Panc1 (cell line): ENCODE measurements around the gene ADCY1. TPM values are rescaled to one million over a fixed set of nuclear protein-coding genes. Genes with fewer than 3 reads are reported as not detected.
A peak's percentile ranks its signal among the peaks of the same experiment; 100 is the strongest.

ENCODE experiments used
- ATAC-seq: fragments of 200-7000 bp; cut with Tn5 transposase; 2 replicates; pipeline ENCODE4 v1.9.1; 2020; ENCODE audit warnings: mild to moderate bottlenecking, moderate library complexity
- BruUV-seq: library from RNA; stranded (reverse); fragments of 400-500 nt; replicated peaks from 2 replicates; lab custom pipeline; 2021; lab: Mats Ljungman, UMichigan
- CTCF ChIA-PET: fragments of 300-600 bp; sonication (Branson Sonifier 250); formaldehyde crosslinking; loops from one replicate; lab custom pipeline; 2022; ENCODE audit warnings: antibody characterized with exemption; lab: Charles Lee
- POLR2A ChIA-PET: fragments of 300-600 bp; sonication (Branson Sonifier 250); formaldehyde crosslinking; loops from one replicate; lab custom pipeline; 2022; ENCODE audit warnings: antibody characterized with exemption; lab: Charles Lee
- DNase-seq: peaks from one replicate; pipeline ENCODE4 v3.0.0-alpha.2; 2010; ENCODE audit warnings: low read depth, low spot score
- H3K27ac ChIP-seq: 2 replicates; pipeline ENCODE4 v1.5.1; 2011; ENCODE audit warnings: mild to moderate bottlenecking, low read length, inconsistent platforms
- H3K27me3 ChIP-seq: fragments of 200-500 bp; sonication (Bioruptor generic); 2 replicates; pipeline ENCODE4 v1.6.0; 2014; ENCODE audit warnings: low read length, inconsistent platforms; ENCODE audit not compliant: control insufficient read depth, insufficient read depth
- H3K36me3 ChIP-seq: fragments of 200-500 bp; sonication (Bioruptor generic); 2 replicates; pipeline ENCODE4 v1.5.1; 2014; ENCODE audit warnings: inconsistent platforms, mild to moderate bottlenecking, low read length, moderate library complexity; ENCODE audit not compliant: control insufficient read depth, insufficient read depth
- H3K4me1 ChIP-seq: 2 replicates; pipeline ENCODE4 v1.5.1; 2011; ENCODE audit warnings: inconsistent platforms, mild to moderate bottlenecking, low read length, moderate library complexity; ENCODE audit not compliant: control insufficient read depth, insufficient read depth
- H3K4me3 ChIP-seq, 2 experiments: 2 replicates each; pipeline ENCODE4 v1.5.1; 2011 to 2012; ENCODE audit warnings: low read depth in 2 of 2, low read length in 2 of 2, mild to moderate bottlenecking in 2 of 2, inconsistent platforms in 1 of 2, moderate library complexity in 1 of 2
- H3K9me3 ChIP-seq: fragments of 200-500 bp; sonication (Bioruptor generic); 2 replicates; pipeline ENCODE4 v1.5.1; 2014; ENCODE audit warnings: low read depth, mild to moderate bottlenecking, inconsistent platforms, low read length, moderate library complexity; ENCODE audit not compliant: control insufficient read depth, insufficient read depth
- POLR2AphosphoS5 ChIP-seq: IDR thresholded peaks from 2 replicates; pipeline ENCODE4 v1.6.1; 2012; ENCODE audit warnings: mild to moderate bottlenecking, low read depth, low read length, moderate library complexity
- SIN3A ChIP-seq: IDR thresholded peaks from 2 replicates; pipeline ENCODE4 v1.6.1; 2012; ENCODE audit warnings: low read depth, mild to moderate bottlenecking, low read length, moderate library complexity, borderline replicate concordance; ENCODE audit not compliant: insufficient read depth
- TCF7L2 ChIP-seq: IDR thresholded peaks from 2 replicates; pipeline ENCODE4 v1.6.1; 2011; ENCODE audit warnings: mild to moderate bottlenecking, low read depth, low read length, inconsistent platforms
- in situ Hi-C: cut with HindIII; loops from 2 replicates; pipeline ENCODE4 v1.10.0; 2016; ENCODE audit warnings: low sequenced_read_pairs, low pct_unique_long_range_greater_than_20kb
- intact Hi-C: fragments of 100-400 bp; cut with micrococcal nuclease; formaldehyde crosslinking; loops from one replicate; pipeline ENCODE4 v1.10.0; 2022; ENCODE audit not compliant: unreplicated experiment
- total RNA-seq: library from RNA; stranded (reverse); gene quantifications from one replicate; pipeline ENCODE4 v1.2.1, GENCODE V29; 2021; ENCODE audit not compliant: unreplicated experiment
- TF ChIP-seq, protein P1 (sequence below): fragments of 450-650 bp; IDR thresholded peaks from 2 replicates; pipeline ENCODE4 v1.5.1; 2017; ENCODE audit warnings: mild to moderate bottlenecking
- TF ChIP-seq, protein P2 (sequence below), 2 experiments: IDR thresholded peaks; 2 replicates each; pipeline ENCODE4 v1.6.1; 2011 to 2012; ENCODE audit warnings: low read depth in 2 of 2, control low read depth in 1 of 2, low read length in 1 of 2, mild to moderate bottlenecking in 1 of 2, moderate library complexity in 1 of 2; ENCODE audit not compliant: insufficient read depth in 1 of 2

The ADCY1 gene
- total RNA-seq, 1 experiment from 2014 or later, result 2.1 TPM

- ChIA-PET CTCF (no interaction called here), POLR2A (interaction anchor here (0.7 kb wide), 1 partner anchor 17 kb away, joined by 11 read pairs; no protein-coding TSS in a partner anchor)
- TF ChIP-seq, protein P1, sequence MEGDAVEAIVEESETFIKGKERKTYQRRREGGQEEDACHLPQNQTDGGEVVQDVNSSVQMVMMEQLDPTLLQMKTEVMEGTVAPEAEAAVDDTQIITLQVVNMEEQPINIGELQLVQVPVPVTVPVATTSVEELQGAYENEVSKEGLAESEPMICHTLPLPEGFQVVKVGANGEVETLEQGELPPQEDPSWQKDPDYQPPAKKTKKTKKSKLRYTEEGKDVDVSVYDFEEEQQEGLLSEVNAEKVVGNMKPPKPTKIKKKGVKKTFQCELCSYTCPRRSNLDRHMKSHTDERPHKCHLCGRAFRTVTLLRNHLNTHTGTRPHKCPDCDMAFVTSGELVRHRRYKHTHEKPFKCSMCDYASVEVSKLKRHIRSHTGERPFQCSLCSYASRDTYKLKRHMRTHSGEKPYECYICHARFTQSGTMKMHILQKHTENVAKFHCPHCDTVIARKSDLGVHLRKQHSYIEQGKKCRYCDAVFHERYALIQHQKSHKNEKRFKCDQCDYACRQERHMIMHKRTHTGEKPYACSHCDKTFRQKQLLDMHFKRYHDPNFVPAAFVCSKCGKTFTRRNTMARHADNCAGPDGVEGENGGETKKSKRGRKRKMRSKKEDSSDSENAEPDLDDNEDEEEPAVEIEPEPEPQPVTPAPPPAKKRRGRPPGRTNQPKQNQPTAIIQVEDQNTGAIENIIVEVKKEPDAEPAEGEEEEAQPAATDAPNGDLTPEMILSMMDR, result no peak
- TF ChIP-seq, protein P2, sequence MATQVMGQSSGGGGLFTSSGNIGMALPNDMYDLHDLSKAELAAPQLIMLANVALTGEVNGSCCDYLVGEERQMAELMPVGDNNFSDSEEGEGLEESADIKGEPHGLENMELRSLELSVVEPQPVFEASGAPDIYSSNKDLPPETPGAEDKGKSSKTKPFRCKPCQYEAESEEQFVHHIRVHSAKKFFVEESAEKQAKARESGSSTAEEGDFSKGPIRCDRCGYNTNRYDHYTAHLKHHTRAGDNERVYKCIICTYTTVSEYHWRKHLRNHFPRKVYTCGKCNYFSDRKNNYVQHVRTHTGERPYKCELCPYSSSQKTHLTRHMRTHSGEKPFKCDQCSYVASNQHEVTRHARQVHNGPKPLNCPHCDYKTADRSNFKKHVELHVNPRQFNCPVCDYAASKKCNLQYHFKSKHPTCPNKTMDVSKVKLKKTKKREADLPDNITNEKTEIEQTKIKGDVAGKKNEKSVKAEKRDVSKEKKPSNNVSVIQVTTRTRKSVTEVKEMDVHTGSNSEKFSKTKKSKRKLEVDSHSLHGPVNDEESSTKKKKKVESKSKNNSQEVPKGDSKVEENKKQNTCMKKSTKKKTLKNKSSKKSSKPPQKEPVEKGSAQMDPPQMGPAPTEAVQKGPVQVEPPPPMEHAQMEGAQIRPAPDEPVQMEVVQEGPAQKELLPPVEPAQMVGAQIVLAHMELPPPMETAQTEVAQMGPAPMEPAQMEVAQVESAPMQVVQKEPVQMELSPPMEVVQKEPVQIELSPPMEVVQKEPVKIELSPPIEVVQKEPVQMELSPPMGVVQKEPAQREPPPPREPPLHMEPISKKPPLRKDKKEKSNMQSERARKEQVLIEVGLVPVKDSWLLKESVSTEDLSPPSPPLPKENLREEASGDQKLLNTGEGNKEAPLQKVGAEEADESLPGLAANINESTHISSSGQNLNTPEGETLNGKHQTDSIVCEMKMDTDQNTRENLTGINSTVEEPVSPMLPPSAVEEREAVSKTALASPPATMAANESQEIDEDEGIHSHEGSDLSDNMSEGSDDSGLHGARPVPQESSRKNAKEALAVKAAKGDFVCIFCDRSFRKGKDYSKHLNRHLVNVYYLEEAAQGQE (IDR thresholded peaks at IDR 0.05; ENCODE audit: insufficient read depth in 1 of 2, low read depth in 2 of 2, low read length in 1 of 2), result no peak
- TF ChIP-seq SIN3A (no peak), TCF7L2 (no peak), POLR2AphosphoS5 (no peak)
- Histone ChIP-seq H3K27ac (no peak overlapping the region), H3K4me1 (no peaks in the 10 kb centered on the region), H3K4me3 (no peak overlapping the region), H3K27me3 (no peaks in the 10 kb centered on the region), H3K9me3 (no peaks in the 10 kb centered on the region), H3K36me3 (no peaks in the 10 kb centered on the region)
- ATAC-seq (no peak), DNase-seq (no peak)
- BruUV-seq, result no TSS peak
- in situ Hi-C loops, result no loop called here
- intact Hi-C loops, result no loop called here
Measured at GRCh38 chr7:45623740-45624391, 49.7 kb downstream of the ADCY1 start.

GRCh38 chr7:45624392-45624760 is 50.2 kb downstream of the ADCY1 start:
- H3K4me3 ChIP-seq, result no peak overlapping the region
- CTCF ChIA-PET, result no interaction called here
- intact Hi-C loops (no loop called here), in situ Hi-C loops (no loop called here)
- BruUV-seq, result no TSS peak
- no peak for DNase-seq
- no peak overlapping the region for H3K27ac ChIP-seq
- no peaks in the 10 kb centered on the region for H3K27me3 ChIP-seq
- POLR2A ChIA-PET, result interaction anchor here (0.7 kb wide), 1 partner anchor 17 kb away, joined by 11 read pairs; no protein-coding TSS in a partner anchor
- no peaks in the 10 kb centered on the region for H3K9me3 ChIP-seq
- no peaks in the 10 kb centered on the region for H3K36me3 ChIP-seq
- TF ChIP-seq POLR2AphosphoS5 (no peak), TCF7L2 (no peak), SIN3A (no peak)
- TF ChIP-seq, protein P1, result no peak
- TF ChIP-seq, protein P2 (IDR thresholded peaks at IDR 0.05; ENCODE audit: insufficient read depth in 1 of 2, low read depth in 2 of 2, low read length in 1 of 2), result no peak
- no peaks in the 10 kb centered on the region for H3K4me1 ChIP-seq
- 0 out of 2 replicates have a peak, but pooled peaks have one; percentile 49 for ATAC-seq
